Measurements from ENCODE around the gene PIGZ.
A peak's percentile ranks its signal among the peaks of the same experiment; 100 is the strongest.

PIGZ gene

GRCh38 chr3:196981657-196982056 lies 13.0 kb upstream of the PIGZ start:
- no peaks in the 10 kb centered on the region for H3K79me2 ChIP-seq (ENCODE audit: low read length)

GRCh38 chr3:196979545-196979944 lies 10.9 kb upstream of the PIGZ start:
- H3K4me1 ChIP-seq (ENCODE audit: low read length) = no peaks in the 10 kb centered on the region
- peaks cover 10% of the 10 kb centered on the region for H3K9me3 ChIP-seq (ENCODE audit: insufficient read depth, low read length)
- no peaks in the 10 kb centered on the region for H3K27me3 ChIP-seq (ENCODE audit: low read depth, low read length)
- H3K9ac ChIP-seq (ENCODE audit: low read length) = no peak overlapping the region
- H3K4me2 ChIP-seq (ENCODE audit: low read length) = no peak overlapping the region
- peaks cover 6% of the 10 kb centered on the region for H3K36me3 ChIP-seq (replicated peaks; ENCODE audit: low read depth, low read length)
- H3K4me3 ChIP-seq (ENCODE audit: low read length) = no peak overlapping the region
- H3K79me2 ChIP-seq (ENCODE audit: low read length) = no peaks in the 10 kb centered on the region
- no peaks in the 10 kb centered on the region for H4K20me1 ChIP-seq (ENCODE audit: insufficient read depth, low read length)
- no peak overlapping the region for H2AFZ ChIP-seq (ENCODE audit: low read depth, low read length)
- H3K27ac ChIP-seq (ENCODE audit: low read length) = no peak overlapping the region
- TF ChIP-seq CTCF (IDR thresholded peaks at IDR 0.05; ENCODE audit: low read depth, low read length) (no peak), EZH2phosphoT487 (IDR thresholded peaks at IDR 0.05; ENCODE audit: low read depth) (no peak)

More at GRCh38 chr3:196981657-196982056, 13.0 kb upstream of the PIGZ start:
- Histone ChIP-seq H2AFZ (ENCODE audit: low read depth, low read length) (no peak overlapping the region), H4K20me1 (ENCODE audit: insufficient read depth, low read length) (no peaks in the 10 kb centered on the region), H3K27ac (ENCODE audit: low read length) (no peak overlapping the region), H3K4me3 (ENCODE audit: low read length) (no peak overlapping the region), H3K9me3 (ENCODE audit: insufficient read depth, low read length) (peaks cover 10% of the 10 kb centered on the region), H3K4me2 (ENCODE audit: low read length) (no peak overlapping the region), H3K36me3 (replicated peaks; ENCODE audit: low read depth, low read length) (peaks cover 6% of the 10 kb centered on the region), H3K9ac (ENCODE audit: low read length) (no peak overlapping the region), H3K27me3 (ENCODE audit: low read depth, low read length) (no peaks in the 10 kb centered on the region), H3K4me1 (ENCODE audit: low read length) (no peaks in the 10 kb centered on the region)
- TF ChIP-seq CTCF (IDR thresholded peaks at IDR 0.05; ENCODE audit: low read depth, low read length) (no peak), EZH2phosphoT487 (IDR thresholded peaks at IDR 0.05; ENCODE audit: low read depth) (no peak)

- H3K4me1 ChIP-seq (ENCODE audit: low read length) = no peaks in the 10 kb centered on the region
- TF ChIP-seq CTCF (IDR thresholded peaks at IDR 0.05; ENCODE audit: low read depth, low read length) (no peak), EZH2phosphoT487 (IDR thresholded peaks at IDR 0.05; ENCODE audit: low read depth) (no peak)
- no peak overlapping the region for H3K4me2 ChIP-seq (ENCODE audit: low read length)
- H3K36me3 ChIP-seq (replicated peaks; ENCODE audit: low read depth, low read length) = no peaks in the 10 kb centered on the region
- H3K79me2 ChIP-seq (ENCODE audit: low read length) = no peaks in the 10 kb centered on the region
- H4K20me1 ChIP-seq (ENCODE audit: insufficient read depth, low read length) = no peaks in the 10 kb centered on the region
- no peak overlapping the region for H3K9ac ChIP-seq (ENCODE audit: low read length)
- H3K27ac ChIP-seq (ENCODE audit: low read length) = no peak overlapping the region
- 0 out of 2 replicates have a peak overlapping the region, but pooled peaks have one; percentile 4 for H2AFZ ChIP-seq (ENCODE audit: low read depth, low read length)
- no peaks in the 10 kb centered on the region for H3K9me3 ChIP-seq (ENCODE audit: insufficient read depth, low read length)
- no peaks in the 10 kb centered on the region for H3K27me3 ChIP-seq (ENCODE audit: low read depth, low read length)
- no peak overlapping the region for H3K4me3 ChIP-seq (ENCODE audit: low read length)
Measured at GRCh38 chr3:196976941-196977340, 8.3 kb upstream of the PIGZ start.

GRCh38 chr3:196975349-196975748 lies 6.7 kb upstream of the PIGZ start:
- H3K9ac ChIP-seq (ENCODE audit: low read length) = no peak overlapping the region
- H3K27ac ChIP-seq (ENCODE audit: low read length) = no peak overlapping the region
- TF ChIP-seq CTCF (IDR thresholded peaks at IDR 0.05; ENCODE audit: low read depth, low read length) = no peak
- no peak for TF ChIP-seq EZH2phosphoT487 (IDR thresholded peaks at IDR 0.05; ENCODE audit: low read depth)

More at GRCh38 chr3:196975349-196975748, 6.7 kb upstream of the PIGZ start:
- Histone ChIP-seq H3K27me3 (ENCODE audit: low read depth, low read length) (0 out of 2 replicates have a peak, but pooled peaks cover 3% of the 10 kb centered on the region), H3K79me2 (ENCODE audit: low read length) (no peaks in the 10 kb centered on the region), H3K36me3 (replicated peaks; ENCODE audit: low read depth, low read length) (no peaks in the 10 kb centered on the region), H4K20me1 (ENCODE audit: insufficient read depth, low read length) (no peaks in the 10 kb centered on the region), H3K4me3 (ENCODE audit: low read length) (no peak overlapping the region), H3K4me2 (ENCODE audit: low read length) (no peak overlapping the region), H3K9me3 (ENCODE audit: insufficient read depth, low read length) (no peaks in the 10 kb centered on the region), H2AFZ (ENCODE audit: low read depth, low read length) (no peak overlapping the region), H3K4me1 (ENCODE audit: low read length) (no peaks in the 10 kb centered on the region)

Measured in OCI-LY3 (cell line).